LNCAP (cell line): Measurements from ENCODE around the gene CYBC1.

Source experiments
- CTCF ChIP-seq: fragments of 450-650 bp; IDR thresholded peaks from 2 replicates; pipeline ENCODE4 v1.5.1; 2017; ENCODE audit warnings: mild to moderate bottlenecking

Gene CYBC1

GRCh38 chr17:82449131-82449882 lies 1.2 kb downstream of the CYBC1 start:
- no peak for TF ChIP-seq CTCF

GRCh38 chr17:82447876-82448275 lies 2.7 kb downstream of the CYBC1 start:
- no peak for TF ChIP-seq CTCF

GRCh38 chr17:82446649-82447048 lies 3.9 kb downstream of the CYBC1 start:
- no peak for TF ChIP-seq CTCF

- TF ChIP-seq CTCF, result no peak
These were observed 4.4 kb downstream of the CYBC1 start for GRCh38 chr17:82446124-82446523.

GRCh38 chr17:82445542-82445941 lies 5.0 kb downstream of the CYBC1 start:
- no peak for TF ChIP-seq CTCF

GRCh38 chr17:82444941-82445521 lies 5.5 kb downstream of the CYBC1 start:
- no peak for TF ChIP-seq CTCF

GRCh38 chr17:82444284-82444893 lies 6.2 kb downstream of the CYBC1 start:
- TF ChIP-seq CTCF, result no peak
